ENCODE measurements around the gene GNRH2.
A peak's percentile ranks its signal among the peaks of the same experiment; 100 is the strongest.
"Not testable (repeated sequence)": the region's sequence is repeated elsewhere in the genome, so short reads cannot be mapped to it uniquely, and the experiment has no call there.

Gene GNRH2

DNA sequence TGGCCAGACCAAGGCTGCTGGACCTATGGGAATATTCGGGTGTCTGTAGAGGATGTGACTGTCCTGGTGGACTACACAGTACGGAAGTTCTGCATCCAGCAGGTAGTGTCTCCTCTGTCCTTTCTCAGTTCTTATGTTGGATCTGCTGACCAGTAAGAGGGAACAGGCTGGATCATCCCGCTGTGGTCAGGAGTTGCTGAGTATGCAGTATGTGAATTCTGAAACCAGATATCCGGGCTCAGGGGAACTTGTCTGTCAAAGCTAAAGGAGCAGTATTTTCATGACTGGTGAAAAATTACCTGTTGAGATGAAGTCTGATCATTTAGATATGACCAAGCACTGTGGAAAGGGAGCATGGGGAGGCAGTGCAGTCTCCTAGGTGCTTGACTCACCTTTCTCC, 22.1 kb upstream of the GNRH2 start:
- Histone ChIP-seq H3K9ac (ENCODE audit: low read depth, low read length) (no peak overlapping the region), H3K27ac (ENCODE audit: low read depth, low read length) (no peak overlapping the region), H3K9me3 (ENCODE audit: insufficient read depth, low read depth, low read length) (peaks cover 4% of the 10 kb centered on the region; the same call in 1 of the 2 replicates), H3K36me3 (ENCODE audit: insufficient read depth, low read length) (peaks cover 69% of the 10 kb centered on the region), H3K4me1 (ENCODE audit: insufficient read depth, low read length) (no peaks in the 10 kb centered on the region), H3K4me3 (ENCODE audit: low read length) (no peak overlapping the region), H3K27me3 (ENCODE audit: insufficient read depth, low read length) (no peaks in the 10 kb centered on the region)
- WGBS, result 92% methylated on average over 4 of the region's 4 CpGs

DNA sequence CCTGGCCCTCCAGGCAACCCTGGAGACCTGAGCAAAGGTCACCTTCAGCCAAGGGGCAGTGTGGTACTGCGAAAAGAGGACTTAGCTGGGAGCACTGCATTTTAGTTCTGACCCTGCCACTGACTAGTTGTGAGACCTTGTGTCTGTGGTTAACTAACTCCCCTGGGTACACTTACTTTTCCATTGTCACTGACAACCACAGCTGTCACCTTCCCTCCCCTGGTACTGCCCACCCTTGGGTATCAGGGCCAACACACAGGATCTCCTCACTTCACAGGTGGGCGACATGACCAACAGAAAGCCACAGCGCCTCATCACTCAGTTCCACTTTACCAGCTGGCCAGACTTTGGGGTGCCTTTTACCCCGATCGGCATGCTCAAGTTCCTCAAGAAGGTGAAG, 21.6 kb upstream of the GNRH2 start:
- peaks cover 71% of the 10 kb centered on the region for H3K36me3 ChIP-seq (ENCODE audit: insufficient read depth, low read length)
- no peaks in the 10 kb centered on the region for H3K4me1 ChIP-seq (ENCODE audit: insufficient read depth, low read length)
- 96% methylated on average over 5 of the region's 5 CpGs for WGBS
- H3K9me3 ChIP-seq (ENCODE audit: insufficient read depth, low read depth, low read length), result peaks cover 4% of the 10 kb centered on the region; the same call in 1 of the 2 replicates
- H3K27ac ChIP-seq (ENCODE audit: low read depth, low read length), result no peak overlapping the region
- H3K9ac ChIP-seq (ENCODE audit: low read depth, low read length), result no peak overlapping the region
- H3K27me3 ChIP-seq (ENCODE audit: insufficient read depth, low read length), result no peaks in the 10 kb centered on the region
- H3K4me3 ChIP-seq (ENCODE audit: low read length), result no peak overlapping the region

DNA sequence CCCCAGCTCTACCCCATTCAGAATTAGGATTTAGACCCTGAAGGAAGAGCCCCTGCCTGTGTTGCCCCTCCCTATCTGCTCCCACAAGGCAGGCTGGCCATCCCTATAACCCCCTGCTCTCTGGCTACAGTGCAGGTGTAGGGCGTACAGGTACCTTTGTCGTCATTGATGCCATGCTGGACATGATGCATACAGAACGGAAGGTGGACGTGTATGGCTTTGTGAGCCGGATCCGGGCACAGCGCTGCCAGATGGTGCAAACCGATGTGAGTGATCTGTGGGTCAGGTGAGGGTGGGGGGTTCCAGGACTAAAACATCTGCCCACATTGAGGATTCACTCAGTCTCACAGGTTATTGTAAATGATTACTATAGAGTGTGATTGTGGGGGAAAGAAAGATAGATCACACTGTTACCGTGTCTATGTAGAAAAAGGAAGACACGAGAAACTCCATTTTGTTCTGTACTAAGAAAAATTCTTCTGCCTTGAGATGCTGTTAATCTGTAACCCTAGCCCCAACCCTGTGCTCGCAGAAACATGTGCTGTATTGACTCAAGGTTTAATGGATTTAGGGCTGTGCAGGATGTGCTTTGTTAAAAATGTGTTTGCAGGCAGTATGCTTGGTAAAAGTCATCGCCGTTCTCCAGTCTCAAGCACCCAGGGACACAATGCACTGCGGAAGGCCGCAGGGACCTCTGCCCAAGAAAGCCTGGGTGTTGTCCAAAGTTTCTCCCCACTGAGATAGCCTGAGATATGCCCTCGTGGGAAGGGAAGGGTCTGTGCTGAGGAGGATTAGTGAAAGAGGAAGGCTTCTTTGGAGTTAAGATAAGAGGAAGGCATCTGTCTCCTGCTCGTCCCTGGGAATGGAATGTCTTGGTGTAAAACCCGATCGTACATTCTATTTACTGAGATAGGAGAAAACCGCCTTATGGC, 20.6 kb upstream of the GNRH2 start:
- not testable (repeated sequence) for H3K9me3 ChIP-seq (ENCODE audit: insufficient read depth, low read depth, low read length); H3K27ac ChIP-seq (ENCODE audit: low read depth, low read length); H3K27me3 ChIP-seq (ENCODE audit: insufficient read depth, low read length); H3K4me3 ChIP-seq (ENCODE audit: low read length); H3K4me1 ChIP-seq (ENCODE audit: insufficient read depth, low read length); H3K9ac ChIP-seq (ENCODE audit: low read depth, low read length)
- H3K36me3 ChIP-seq (ENCODE audit: insufficient read depth, low read length), result peaks cover 71% of the 10 kb centered on the region
- 94% methylated on average over 19 of the region's 20 CpGs for WGBS

DNA sequence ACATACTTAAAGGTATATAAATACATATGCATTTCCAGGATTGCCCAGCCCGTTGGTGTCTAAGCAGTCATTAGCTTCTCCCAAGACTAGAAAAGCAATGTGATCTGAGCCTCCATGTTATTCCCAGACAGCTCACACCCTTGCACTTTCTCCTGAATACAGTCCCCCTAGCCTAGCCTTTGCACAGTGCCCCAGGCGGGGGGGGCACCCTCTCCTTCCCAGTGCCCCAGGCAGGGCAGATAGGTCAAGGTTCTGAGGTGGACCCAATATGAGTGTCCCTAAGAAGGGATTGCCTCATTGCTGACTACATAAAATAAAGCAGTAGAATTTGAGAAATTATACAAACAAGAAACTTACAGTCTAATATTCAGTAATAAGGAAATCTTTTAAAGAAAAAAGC, 15.4 kb upstream of the GNRH2 start:
- Histone ChIP-seq H3K27ac (ENCODE audit: low read depth, low read length) (no peak overlapping the region), H3K9ac (ENCODE audit: low read depth, low read length) (no peak overlapping the region), H3K4me3 (ENCODE audit: low read length) (no peak overlapping the region), H3K27me3 (ENCODE audit: insufficient read depth, low read length) (no peaks in the 10 kb centered on the region), H3K9me3 (ENCODE audit: insufficient read depth, low read depth, low read length) (no peaks in the 10 kb centered on the region), H3K36me3 (ENCODE audit: insufficient read depth, low read length) (peaks cover 77% of the 10 kb centered on the region), H3K4me1 (ENCODE audit: insufficient read depth, low read length) (no peaks in the 10 kb centered on the region)
- WGBS, result 88% methylated on average over 2 of the region's 2 CpGs

DNA sequence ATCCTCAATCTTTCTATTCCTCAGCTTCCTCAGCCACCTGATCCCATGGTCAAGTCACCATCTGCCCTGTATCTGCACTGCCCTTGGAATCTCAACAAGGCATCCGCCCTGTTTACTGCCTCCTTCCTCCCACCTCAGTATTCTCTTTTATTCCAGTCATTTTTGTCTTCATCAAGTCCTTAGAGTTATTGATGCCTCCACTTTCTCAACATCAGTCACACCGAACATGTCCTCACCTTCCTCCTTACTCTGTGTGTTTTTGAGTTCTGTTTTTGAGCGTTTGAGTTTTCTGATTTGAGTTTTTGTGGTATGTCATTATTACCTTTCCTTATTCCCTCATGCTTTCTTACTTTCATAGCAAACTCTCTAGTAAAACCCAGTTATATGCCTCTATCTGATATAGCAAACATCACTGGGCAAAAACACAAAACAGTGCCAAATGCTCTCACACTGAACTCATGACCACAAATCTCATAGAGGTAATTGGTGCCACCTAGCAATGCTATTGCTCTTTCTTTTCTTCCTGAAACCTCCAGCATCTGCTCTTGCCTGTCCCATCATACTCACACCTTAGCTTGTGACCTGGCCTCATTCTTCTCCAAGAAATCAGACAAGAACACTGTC, 11.8 kb upstream of the GNRH2 start:
- Histone ChIP-seq H3K9me3 (ENCODE audit: insufficient read depth, low read depth, low read length) (no peaks in the 10 kb centered on the region), H3K27ac (ENCODE audit: low read depth, low read length) (no peak overlapping the region), H3K9ac (ENCODE audit: low read depth, low read length) (no peak overlapping the region), H3K36me3 (ENCODE audit: insufficient read depth, low read length) (peaks cover 79% of the 10 kb centered on the region), H3K4me3 (ENCODE audit: low read length) (no peak overlapping the region), H3K4me1 (ENCODE audit: insufficient read depth, low read length) (no peaks in the 10 kb centered on the region), H3K27me3 (ENCODE audit: insufficient read depth, low read length) (no peaks in the 10 kb centered on the region)
- WGBS, result 90% methylated on average over 1 of the region's 3 CpGs

DNA sequence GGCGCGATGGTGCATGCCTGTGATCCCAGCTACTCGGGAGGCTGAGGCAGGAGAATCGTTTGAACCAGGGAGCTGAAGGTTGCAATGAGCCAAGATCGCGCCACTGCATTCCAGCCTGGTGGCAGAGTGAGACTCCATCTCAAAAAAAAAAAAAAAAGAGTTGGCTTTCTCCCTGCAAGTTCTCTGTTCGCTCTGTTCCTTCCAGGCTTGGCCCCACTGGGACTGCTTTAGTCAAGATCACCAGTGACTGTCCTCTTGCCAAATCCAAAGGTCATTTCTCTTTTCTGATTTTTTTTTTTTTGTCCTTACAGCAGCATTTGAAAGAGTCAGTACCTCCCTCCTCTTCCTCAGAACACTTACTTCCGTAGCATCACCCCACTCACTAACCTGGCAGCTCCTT, 10.8 kb upstream of the GNRH2 start:
- Histone ChIP-seq H3K27ac (ENCODE audit: low read depth, low read length) (no peak overlapping the region), H3K36me3 (ENCODE audit: insufficient read depth, low read length) (peaks cover 79% of the 10 kb centered on the region), H3K27me3 (ENCODE audit: insufficient read depth, low read length) (no peaks in the 10 kb centered on the region), H3K9me3 (ENCODE audit: insufficient read depth, low read depth, low read length) (no peaks in the 10 kb centered on the region), H3K9ac (ENCODE audit: low read depth, low read length) (no peak overlapping the region), H3K4me3 (ENCODE audit: low read length) (no peak overlapping the region), H3K4me1 (ENCODE audit: insufficient read depth, low read length) (no peaks in the 10 kb centered on the region)
- WGBS, result 91% methylated on average over 8 of the region's 8 CpGs

DNA sequence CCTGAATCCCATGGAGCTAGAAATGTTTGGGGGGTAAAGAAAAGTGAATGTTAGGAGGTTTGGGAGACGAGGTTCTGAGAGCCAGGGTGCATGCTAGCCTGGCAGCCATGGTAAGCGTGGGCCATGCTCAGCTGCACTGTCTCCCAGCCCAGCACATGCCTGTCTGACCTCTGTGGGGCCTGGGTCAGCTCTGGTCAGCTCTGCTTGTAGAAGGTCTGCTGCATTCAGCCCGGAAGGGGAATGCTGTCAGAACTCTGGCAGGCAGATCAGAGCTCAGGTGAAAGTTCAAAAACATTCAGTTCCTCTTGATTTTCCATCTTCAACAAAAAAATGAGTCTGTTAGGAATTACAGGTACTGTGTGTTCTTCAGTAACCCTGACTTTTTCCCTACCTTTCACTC, 5.8 kb upstream of the GNRH2 start:
- H3K27ac ChIP-seq (ENCODE audit: low read depth, low read length), result no peak overlapping the region
- H3K27me3 ChIP-seq (ENCODE audit: insufficient read depth, low read length), result no peaks in the 10 kb centered on the region
- H3K36me3 ChIP-seq (ENCODE audit: insufficient read depth, low read length), result peaks cover 73% of the 10 kb centered on the region
- H3K9ac ChIP-seq (ENCODE audit: low read depth, low read length), result no peak overlapping the region
- H3K4me1 ChIP-seq (ENCODE audit: insufficient read depth, low read length), result peaks cover 12% of the 10 kb centered on the region; the same call in 1 of the 2 replicates
- no peaks in the 10 kb centered on the region for H3K9me3 ChIP-seq (ENCODE audit: insufficient read depth, low read depth, low read length)
- WGBS, result 91% methylated on average over 3 of the region's 3 CpGs
- no peak overlapping the region for H3K4me3 ChIP-seq (ENCODE audit: low read length)

DNA sequence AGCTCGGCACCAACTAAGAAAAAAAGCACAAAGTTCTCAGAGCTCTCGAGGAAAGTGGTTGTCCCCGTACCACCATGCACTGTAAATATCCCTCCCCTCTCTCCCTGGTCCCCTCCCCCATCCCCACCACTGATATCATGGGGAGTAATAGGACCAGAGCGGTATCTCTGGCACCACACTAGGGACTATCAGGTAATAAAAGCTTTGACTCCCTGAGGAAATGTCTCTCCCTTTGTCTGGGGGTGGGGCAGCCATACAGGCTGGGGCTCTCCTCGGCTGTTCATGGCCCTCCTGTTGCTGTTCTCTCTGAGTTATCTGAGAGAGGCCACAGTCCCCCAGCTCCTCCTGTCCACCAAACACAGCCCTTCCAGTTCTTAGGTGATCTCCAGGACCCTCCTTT, 5.0 kb upstream of the GNRH2 start:
- H3K27me3 ChIP-seq (ENCODE audit: insufficient read depth, low read length), result no peaks in the 10 kb centered on the region
- no peaks in the 10 kb centered on the region for H3K9me3 ChIP-seq (ENCODE audit: insufficient read depth, low read depth, low read length)
- no peak overlapping the region for H3K27ac ChIP-seq (ENCODE audit: low read depth, low read length)
- H3K4me3 ChIP-seq (ENCODE audit: low read length), result no peak overlapping the region
- H3K4me1 ChIP-seq (ENCODE audit: insufficient read depth, low read length), result peaks cover 12% of the 10 kb centered on the region; the same call in 1 of the 2 replicates
- 91% methylated on average over 5 of the region's 5 CpGs for WGBS
- H3K9ac ChIP-seq (ENCODE audit: low read depth, low read length), result no peak overlapping the region
- peaks cover 66% of the 10 kb centered on the region for H3K36me3 ChIP-seq (ENCODE audit: insufficient read depth, low read length)

DNA sequence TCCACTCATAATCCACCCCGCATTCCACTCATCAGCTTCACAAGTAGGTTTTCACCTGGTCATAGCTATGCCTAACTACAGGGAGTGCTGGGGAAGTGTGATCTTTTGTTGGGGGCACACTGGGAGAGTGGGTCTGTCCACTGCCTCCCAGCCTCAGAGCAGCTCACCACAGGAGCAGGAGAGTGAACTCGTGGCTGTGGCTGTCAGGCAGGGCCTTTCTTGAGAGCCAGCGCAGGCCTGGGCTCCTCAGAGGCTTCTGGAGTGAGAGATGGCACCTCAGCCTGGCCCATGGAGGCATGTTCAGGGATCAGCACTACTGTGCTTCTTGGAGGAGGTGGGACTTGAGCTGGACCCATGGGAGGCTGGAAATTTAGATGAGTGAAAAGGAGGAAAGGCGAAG, 4.0 kb upstream of the GNRH2 start:
- Histone ChIP-seq H3K27ac (ENCODE audit: low read depth, low read length) (no peak overlapping the region), H3K36me3 (ENCODE audit: insufficient read depth, low read length) (peaks cover 62% of the 10 kb centered on the region), H3K4me1 (ENCODE audit: insufficient read depth, low read length) (peaks cover 12% of the 10 kb centered on the region; the same call in 1 of the 2 replicates), H3K9ac (ENCODE audit: low read depth, low read length) (no peak overlapping the region), H3K27me3 (ENCODE audit: insufficient read depth, low read length) (no peaks in the 10 kb centered on the region), H3K9me3 (ENCODE audit: insufficient read depth, low read depth, low read length) (no peaks in the 10 kb centered on the region), H3K4me3 (ENCODE audit: low read length) (no peak overlapping the region)
- WGBS, result 95% methylated on average over 4 of the region's 4 CpGs

DNA sequence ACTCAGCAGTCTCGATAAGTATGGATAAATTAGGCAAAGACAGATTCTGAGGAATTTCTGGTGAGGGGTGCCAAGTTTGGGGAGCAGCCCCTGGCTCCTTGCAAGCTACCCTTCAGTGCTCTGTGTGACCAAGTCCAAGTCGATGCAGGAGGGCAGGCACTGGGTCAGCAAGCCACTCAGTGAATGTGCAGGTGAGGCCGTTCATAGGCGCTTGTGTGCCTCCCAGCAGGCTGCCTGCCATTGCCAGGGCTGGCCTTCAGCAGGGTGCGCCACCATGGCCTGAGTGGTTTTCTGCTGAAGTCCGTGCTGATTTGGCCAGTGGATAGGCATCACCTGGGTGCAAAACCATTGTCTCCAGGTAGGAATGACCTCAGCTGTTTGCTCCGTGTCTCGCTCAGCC, 3.3 kb upstream of the GNRH2 start:
- Histone ChIP-seq H3K27me3 (ENCODE audit: insufficient read depth, low read length) (no peaks in the 10 kb centered on the region), H3K9me3 (ENCODE audit: insufficient read depth, low read depth, low read length) (no peaks in the 10 kb centered on the region), H3K27ac (ENCODE audit: low read depth, low read length) (no peak overlapping the region), H3K4me3 (ENCODE audit: low read length) (no peak overlapping the region), H3K4me1 (ENCODE audit: insufficient read depth, low read length) (peaks cover 14% of the 10 kb centered on the region), H3K9ac (ENCODE audit: low read depth, low read length) (no peak overlapping the region), H3K36me3 (ENCODE audit: insufficient read depth, low read length) (peaks cover 55% of the 10 kb centered on the region)
- WGBS, result 92% methylated on average over 8 of the region's 8 CpGs

DNA sequence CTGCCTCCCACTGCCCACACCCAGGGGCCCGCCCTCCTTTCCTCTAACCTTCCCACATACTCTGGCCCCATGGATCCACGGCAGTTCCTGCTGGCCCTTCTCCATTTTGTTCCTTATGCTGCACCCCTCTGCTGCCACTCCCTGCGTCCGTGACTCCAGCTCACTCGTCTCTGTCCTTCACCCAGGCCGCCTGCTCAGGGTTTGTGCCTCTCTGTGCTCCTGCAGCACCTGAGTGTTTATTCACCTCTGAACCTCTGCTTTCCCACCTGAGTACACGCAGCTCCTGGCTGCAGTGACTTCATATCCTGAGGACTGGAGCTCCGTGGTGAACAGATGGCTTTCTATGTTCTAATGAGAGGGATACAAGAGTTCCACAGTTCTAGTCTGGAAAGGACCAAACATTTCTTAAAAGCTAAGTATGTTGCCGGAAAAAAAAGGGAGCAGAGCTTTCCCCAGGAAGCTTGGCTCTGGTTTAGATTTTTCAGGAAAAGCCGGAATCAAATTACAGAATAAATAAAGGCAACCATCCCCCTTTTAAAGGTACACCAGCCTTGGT, 1.5 kb upstream of the GNRH2 start:
- H3K4me3 ChIP-seq (ENCODE audit: low read length), result peak overlapping the region; percentile 20
- H3K9me3 ChIP-seq (ENCODE audit: insufficient read depth, low read depth, low read length), result no peaks in the 10 kb centered on the region
- no peaks in the 10 kb centered on the region for H3K27me3 ChIP-seq (ENCODE audit: insufficient read depth, low read length)
- WGBS, result 84% methylated on average over 10 of the region's 10 CpGs
- H3K27ac ChIP-seq (ENCODE audit: low read depth, low read length), result peak overlapping the region; percentile 36
- H3K4me1 ChIP-seq (ENCODE audit: insufficient read depth, low read length), result peaks cover 15% of the 10 kb centered on the region
- peak overlapping the region; percentile 20; the same call in 1 of the 2 replicates for H3K9ac ChIP-seq (ENCODE audit: low read depth, low read length)
- H3K36me3 ChIP-seq (ENCODE audit: insufficient read depth, low read length), result peaks cover 37% of the 10 kb centered on the region

Data from HUES64 (cell line).